C4-2B (cell line): ENCODE results near the gene SLC44A1.

Experiments
- ZFX ChIP-seq: fragments of 450-650 bp; IDR thresholded peaks from 2 replicates; pipeline ENCODE4 v1.6.1; 2017
- TF ChIP-seq, protein P1 (sequence below): fragments of 450-650 bp; conservative IDR thresholded peaks from 2 replicates; pipeline ENCODE4 v1.5.1; 2017; ENCODE audit warnings: mild to moderate bottlenecking

- TF ChIP-seq, protein P1, sequence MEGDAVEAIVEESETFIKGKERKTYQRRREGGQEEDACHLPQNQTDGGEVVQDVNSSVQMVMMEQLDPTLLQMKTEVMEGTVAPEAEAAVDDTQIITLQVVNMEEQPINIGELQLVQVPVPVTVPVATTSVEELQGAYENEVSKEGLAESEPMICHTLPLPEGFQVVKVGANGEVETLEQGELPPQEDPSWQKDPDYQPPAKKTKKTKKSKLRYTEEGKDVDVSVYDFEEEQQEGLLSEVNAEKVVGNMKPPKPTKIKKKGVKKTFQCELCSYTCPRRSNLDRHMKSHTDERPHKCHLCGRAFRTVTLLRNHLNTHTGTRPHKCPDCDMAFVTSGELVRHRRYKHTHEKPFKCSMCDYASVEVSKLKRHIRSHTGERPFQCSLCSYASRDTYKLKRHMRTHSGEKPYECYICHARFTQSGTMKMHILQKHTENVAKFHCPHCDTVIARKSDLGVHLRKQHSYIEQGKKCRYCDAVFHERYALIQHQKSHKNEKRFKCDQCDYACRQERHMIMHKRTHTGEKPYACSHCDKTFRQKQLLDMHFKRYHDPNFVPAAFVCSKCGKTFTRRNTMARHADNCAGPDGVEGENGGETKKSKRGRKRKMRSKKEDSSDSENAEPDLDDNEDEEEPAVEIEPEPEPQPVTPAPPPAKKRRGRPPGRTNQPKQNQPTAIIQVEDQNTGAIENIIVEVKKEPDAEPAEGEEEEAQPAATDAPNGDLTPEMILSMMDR: no peak
- TF ChIP-seq ZFX: no peak
Observed at GRCh38 chr9:105479846-105480245, 235.4 kb downstream of the SLC44A1 start.
